Erythroblast (primary cell): ENCODE results near the gene SLC22A1.
"Not testable (repeated sequence)": the region's sequence is repeated elsewhere in the genome, so short reads cannot be mapped to it uniquely, and the experiment has no call there.

Experiments
- DNase-seq, 2 experiments: peaks; one replicate each; lab custom pipeline; 2025; lab: John Stamatoyannopoulos, UW
- GATA1 ChIP-seq: IDR thresholded peaks from 2 replicates; pipeline ENCODE4 v1.6.1; 2011; ENCODE audit warnings: low read depth, mild to moderate bottlenecking, control low read depth, low read length, moderate library complexity
- POLR2A ChIP-seq: IDR thresholded peaks from 2 replicates; pipeline ENCODE4 v1.6.1; 2011; ENCODE audit warnings: mild to moderate bottlenecking, low read length

SLC22A1 gene

DNA sequence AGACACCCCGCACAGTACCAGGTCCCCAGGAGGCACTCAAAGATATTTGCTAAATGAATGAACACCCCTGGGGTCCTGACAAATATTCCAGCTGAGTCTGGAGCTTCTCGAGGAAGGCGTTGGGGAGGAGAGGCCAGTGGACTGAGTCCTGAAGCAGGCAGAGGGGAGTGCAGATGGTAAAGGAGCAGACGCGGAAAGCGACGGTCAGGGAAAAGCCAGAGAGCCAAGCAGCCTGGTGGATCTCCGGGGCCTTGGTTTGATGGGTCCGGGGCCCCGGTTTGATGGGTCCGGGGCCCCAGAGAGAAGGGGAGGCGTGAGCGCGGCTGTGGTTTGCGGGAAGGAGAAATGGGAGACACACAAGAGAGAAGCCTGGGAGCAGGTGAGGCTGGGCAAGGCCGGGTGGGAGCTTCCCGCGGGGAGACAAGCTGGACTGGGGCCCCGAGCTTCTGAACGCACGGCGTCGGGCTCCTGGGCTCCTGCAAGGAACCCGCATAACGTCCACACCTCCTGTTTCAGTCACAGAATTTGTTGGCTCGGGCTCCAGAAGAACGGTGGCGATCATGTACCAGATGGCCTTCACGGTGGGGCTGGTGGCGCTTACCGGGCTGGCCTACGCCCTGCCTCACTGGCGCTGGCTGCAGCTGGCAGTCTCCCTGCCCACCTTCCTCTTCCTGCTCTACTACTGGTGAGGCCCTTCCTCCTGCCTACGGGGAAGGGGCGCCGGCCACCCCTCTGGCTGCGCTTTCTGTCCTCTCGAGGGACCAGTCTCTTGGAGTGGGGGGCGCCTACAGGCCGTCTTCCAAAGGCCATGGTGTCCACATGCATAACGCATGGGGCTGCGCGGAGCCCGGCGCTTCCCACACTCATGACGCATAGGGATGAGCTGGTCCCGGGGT, 12.1 kb downstream of the SLC22A1 start:
- TF ChIP-seq POLR2A (no peak), GATA1 (no peak)
- DNase-seq, result no peak

DNA sequence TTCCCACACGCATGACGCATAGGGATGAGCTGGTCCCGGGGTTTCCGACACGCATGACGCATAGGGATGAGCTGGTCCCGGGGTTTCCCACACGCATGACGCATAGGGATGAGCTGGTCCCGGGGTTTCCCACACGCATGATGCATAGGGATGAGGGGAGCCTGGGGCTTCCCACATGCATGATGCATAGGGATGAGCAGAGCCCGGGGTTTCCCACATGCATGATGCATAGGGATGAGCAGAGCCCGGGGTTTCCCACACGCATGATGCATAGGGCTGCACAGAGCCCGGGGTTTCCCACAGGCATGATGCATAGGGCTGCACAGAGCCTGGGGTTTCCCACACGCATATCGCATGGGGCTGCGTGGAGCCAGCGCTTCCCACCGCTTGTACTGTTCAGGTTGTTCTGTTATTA, 12.7 kb downstream of the SLC22A1 start:
- not testable (repeated sequence) for DNase-seq

DNA sequence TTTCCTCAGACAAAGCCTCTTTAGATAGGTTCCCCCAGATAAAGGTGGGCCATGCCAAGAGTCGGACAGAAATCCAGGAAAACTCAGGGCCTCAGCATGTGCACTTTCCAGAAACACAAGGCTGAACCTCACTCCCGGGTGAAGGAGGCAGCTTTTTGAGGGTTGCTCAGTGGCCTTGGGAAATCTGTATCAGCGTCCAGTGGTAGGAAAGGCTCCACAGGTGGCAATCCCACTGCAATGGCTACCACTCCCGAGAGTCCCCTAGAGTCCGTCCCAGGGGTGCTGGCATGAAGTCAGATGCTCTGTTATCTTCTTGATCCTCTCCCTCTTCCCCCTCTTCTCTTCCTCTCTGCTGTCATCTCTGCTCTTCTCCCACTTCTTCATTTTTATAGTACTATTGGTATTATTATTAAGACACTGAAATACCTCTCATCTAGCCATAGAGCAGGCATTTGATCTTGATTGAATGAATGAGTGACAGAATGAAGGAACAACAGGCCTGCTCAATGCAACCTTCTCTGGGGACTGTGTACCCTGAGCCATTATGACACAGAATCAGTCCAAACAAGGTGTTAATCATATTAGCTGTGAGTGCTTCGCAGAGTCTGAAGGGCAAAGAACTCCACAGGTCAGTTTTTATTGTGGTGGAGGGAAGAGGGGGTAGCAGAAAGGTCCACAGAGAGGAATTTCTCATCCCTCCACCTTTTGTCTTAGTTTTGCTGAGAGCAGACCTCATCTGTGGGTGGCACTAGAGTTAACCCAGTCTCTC, 13.3 kb downstream of the SLC22A1 start:
- no peak for DNase-seq
- TF ChIP-seq POLR2A (no peak), GATA1 (no peak)

DNA sequence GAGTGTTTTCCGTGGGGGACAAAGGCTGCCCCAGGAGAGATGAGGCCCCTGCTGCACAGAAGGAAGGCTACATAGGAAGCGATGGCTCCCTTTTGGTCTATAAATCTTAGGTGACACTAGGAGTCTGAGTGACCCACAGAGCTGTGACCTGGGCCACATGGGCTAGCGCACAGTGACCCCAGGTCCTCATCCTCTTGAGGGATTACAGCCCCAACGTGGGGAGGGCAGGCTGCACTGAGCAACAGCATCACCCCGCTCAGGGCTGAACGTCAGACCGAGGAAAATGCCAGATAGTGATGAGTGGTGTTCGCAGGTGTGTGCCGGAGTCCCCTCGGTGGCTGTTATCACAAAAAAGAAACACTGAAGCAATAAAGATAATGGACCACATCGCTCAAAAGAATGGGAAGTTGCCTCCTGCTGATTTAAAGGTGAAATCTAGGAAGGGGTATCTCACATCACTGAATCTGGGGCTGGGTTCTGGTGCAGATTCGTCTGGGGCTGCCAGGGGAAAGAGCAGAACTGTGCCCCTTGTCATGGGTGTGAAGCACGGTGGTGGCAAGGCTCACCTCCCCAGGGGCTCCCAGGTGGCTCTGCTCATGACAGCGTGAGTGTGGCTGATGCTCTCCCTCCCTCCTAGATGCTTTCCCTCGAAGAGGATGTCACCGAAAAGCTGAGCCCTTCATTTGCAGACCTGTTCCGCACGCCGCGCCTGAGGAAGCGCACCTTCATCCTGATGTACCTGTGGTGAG, 14.5 kb downstream of the SLC22A1 start:
- TF ChIP-seq POLR2A (no peak), GATA1 (no peak)
- no peak for DNase-seq

DNA sequence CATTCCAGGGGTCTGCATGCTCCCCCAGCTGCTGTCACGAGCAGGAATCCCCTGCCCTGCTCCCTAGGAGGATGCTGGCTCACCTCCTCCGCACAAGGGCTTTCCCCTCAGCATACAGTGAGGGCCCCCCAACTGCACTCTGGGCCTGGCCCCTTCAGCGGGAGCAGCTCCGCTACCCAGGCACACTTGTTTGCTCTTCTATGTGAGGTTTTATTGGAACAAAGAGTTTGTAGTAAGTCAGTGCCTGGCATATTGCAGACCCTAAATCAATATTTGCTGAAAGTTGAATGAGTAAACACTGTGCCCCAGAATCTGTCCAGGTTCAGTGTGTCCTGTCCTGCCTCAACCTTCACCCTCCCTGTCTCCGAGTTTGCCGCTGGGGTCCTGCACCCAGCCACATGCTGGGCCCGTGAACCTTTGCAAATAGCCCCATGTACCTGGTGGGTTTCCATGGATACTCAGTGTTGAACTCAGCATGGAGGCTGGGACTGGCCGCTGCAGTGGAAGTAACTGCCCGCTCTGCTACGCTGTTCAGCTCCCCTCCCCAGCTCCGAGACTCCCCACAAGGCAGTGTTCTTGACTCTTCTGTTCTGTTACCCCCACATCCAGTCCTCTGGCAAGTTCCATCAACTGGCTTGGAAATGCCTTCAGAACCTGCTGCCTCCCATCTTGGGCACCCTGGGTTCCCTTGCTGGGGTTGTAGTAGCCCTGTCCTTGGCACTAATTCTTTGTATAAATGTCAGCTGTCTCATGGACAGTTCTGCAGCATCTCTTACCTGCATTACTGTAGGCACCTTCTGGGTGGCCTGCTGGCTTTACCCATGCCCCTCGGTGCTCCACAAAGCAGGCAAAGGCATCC, 15.7 kb downstream of the SLC22A1 start:
- no peak for DNase-seq
- TF ChIP-seq POLR2A, result no peak
- TF ChIP-seq GATA1, result no peak

DNA sequence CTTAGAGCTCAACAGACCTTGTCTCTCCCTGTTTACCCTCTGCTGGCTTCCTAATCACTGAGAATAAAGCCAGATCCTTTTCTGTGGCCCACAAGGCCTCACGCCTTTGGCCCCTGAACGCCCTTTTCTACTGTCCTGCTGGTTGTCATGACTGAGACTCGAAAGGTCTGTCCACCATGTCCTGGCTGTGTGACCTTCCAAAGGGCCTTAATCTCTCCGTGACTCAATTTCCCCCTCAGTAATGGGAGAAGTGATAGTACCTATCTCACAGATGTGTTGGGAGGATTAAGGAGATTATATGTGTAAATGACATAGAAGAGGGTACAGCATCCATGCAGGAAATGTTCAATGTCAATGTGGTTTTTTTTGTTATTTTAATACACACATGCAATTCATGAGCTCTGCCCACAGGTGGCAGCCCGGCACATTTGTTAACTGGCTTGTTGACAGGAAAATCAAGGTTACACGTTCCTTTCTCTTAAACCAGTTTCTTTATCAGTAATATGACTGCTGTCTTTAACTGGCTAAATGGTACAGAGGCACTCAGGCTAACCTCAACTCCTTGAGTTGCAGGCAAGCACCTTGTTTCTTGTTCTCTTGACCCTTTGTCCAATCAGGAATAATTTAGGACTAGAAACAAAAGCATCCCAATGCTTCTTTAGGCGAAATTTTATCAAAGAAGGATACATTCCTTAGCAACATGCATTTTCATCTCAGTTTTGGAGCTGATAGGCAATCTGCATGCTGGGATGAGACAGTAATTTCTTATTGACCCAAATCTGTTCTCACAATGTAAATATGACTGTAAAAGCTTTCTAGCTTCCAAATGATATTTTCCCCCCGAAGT, 16.6 kb downstream of the SLC22A1 start:
- TF ChIP-seq GATA1 (no peak), POLR2A (no peak)
- peak; percentile 44 to 66 for DNase-seq

DNA sequence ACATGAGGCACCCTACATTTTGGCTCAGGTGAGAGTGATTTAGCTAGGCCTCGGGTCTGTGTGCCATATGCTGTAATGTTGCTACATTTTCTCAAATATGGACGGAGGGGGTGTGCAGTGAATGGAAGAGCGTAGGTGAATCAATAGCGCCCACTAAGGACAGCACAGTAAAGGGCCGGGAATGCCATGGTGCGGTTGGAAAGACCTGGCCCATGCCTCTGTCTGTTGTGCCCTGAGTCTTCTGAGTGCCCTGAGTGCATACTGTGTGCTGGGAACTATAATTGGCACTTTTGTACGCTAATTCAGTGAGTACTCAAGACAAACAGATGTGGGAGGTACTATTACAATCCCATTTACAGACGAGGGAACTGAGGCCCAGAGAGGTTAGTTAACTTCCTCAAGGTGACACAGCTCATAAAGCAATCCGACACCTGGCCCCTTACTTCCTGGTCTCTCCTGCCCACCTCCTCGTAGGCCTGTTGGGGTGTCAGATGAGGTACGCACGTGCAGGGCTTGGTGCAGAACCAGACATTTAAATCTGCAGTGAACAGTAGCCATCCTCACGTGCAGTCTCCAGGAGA, 17.3 kb downstream of the SLC22A1 start:
- TF ChIP-seq GATA1 (no peak), POLR2A (no peak)
- DNase-seq, result no peak

DNA sequence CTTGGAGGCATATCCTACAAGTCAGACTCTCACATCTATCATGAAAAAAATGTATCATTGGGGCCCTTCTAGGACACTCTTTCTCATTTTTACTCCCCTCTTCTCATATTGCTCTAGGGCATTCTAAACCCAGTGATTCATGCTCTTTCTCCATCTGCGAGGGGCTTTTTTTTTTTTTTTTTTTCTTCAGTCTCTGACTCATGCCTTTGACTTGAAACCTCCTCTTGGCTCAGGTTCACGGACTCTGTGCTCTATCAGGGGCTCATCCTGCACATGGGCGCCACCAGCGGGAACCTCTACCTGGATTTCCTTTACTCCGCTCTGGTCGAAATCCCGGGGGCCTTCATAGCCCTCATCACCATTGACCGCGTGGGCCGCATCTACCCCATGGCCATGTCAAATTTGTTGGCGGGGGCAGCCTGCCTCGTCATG, 17.8 kb downstream of the SLC22A1 start:
- TF ChIP-seq GATA1 (no peak), POLR2A (no peak)
- DNase-seq, result no peak

DNA sequence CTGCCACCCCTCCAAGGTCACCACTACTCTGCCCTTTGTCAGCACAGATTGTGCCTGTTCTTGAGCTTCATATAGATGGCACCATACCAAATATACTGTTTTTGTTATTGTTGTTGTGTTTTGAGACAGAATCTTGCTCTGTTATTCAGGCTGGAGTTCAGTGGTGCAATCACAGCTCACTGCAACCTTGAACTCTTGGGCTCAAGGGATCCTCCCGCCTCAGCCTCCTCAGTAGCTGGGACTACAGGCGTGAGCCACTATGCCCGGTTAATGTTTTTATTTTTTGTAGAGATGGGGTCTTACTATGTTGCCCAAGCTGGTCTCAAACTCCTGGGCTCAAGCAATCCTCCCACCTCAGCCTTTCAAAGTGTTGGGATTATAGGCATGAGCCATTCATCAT, 18.9 kb downstream of the SLC22A1 start:
- not testable (repeated sequence) for DNase-seq

DNA sequence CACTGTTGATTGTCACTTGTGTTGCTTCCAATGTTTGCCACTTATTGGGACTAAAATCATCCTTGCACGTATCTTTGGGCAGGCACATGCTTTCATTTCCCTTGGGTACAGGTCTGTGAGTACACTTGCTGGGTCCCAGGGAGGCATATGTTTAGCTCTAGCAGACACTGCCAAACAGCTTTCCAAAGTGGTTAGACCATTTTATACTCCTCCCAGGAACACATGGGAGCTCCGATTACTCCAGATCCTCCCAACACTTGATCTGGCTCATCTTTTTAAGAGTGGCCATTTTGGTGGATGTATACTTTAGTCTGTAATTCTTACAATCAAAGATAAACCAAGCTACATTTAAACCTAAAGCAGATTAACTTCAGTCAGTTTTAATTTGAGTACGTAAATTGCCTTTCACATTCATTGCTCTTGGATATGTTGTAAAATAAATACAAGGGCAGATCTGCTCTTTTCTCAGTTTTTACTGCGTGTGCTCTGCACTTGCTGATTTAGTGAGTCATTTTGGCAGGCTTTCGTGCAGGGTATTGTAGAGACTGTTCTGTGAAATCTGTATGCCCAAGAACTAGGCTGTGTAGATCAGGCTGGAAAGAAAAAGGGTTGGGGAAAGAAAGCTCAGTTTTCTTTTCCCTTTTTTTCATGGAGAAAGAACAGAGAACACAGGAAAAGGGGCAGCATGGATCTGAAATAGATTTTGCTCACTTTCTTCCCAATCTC, 19.5 kb downstream of the SLC22A1 start:
- no peak for DNase-seq
- no peak for TF ChIP-seq POLR2A
- TF ChIP-seq GATA1, result no peak

DNA sequence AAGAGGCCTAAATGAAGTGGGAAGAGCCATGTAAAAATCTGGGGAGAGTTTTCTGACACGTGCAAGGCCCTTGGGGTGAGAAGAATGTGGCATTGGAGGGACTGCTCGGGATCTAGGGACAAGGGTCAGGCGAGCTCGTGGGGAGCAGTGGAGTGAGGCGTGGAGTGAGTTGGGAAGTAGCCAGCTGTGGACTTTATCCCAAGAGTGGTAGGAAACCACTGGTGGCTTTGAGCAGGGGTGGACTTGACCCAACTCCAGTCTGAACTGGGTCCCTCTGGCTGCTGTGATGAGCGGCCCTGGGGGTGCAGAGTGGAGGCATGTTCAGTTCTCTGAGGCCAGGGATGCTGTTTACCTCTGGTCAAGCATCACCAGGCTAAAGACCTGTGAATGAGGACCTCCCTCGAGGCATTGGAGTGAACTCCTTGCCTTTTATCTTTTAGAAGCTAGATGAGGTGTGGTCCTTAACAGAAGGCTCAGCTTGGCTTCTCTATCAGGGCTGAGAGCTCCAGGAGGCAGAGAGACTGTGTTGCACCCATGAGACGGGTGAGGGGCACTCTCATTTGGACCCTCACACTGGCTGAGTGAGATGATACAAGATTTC, 20.6 kb downstream of the SLC22A1 start:
- no peak for DNase-seq

More for the DNA sequence above, 20.6 kb downstream of the SLC22A1 start:
- no peak for TF ChIP-seq POLR2A
- TF ChIP-seq GATA1, result no peak
